ENCODE results near the gene USH2A.

The USH2A gene

DNA sequence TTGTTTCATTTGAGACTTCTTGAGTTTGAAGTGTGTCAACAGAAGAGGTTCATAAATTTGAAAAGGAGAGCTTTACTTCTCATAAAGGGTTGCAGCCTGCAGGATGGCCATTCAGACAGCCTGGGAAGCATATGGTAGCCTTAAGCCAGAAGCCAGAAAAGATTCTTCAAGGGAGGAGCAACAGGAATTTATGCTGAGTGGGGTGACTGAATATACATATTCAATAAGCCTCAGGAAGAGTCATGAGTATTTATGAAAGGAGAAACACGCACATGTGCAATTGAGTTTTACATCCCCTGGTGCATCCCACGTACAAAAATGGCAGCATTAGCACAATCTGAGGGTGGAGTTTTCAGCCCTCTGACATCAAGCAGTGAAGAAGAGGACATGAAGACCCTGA lies 565.9 kb downstream of the USH2A start:
- Histone ChIP-seq H4K20me1 (ENCODE audit: insufficient read depth, low read length, poor library complexity, severe bottlenecking) (no peaks in the 10 kb centered on the region), H3K4me2 (ENCODE audit: low read depth, low read length, poor library complexity, severe bottlenecking) (no peak overlapping the region), H3K36me3 (ENCODE audit: insufficient read depth, low read length) (no peaks in the 10 kb centered on the region), H2AFZ (ENCODE audit: low read length) (no peak overlapping the region), H3K9ac (ENCODE audit: low read depth, low read length, poor library complexity, severe bottlenecking) (no peak overlapping the region), H3K9me2 (replicated peaks; ENCODE audit: low read depth, low read length) (no peaks in the 10 kb centered on the region), H3K79me2 (ENCODE audit: insufficient read depth, low read length) (no peaks in the 10 kb centered on the region), H3F3A (ENCODE audit: low read depth) (no peaks in the 10 kb centered on the region), H3K4me3 (ENCODE audit: low read length, poor library complexity, severe bottlenecking) (no peak overlapping the region), H3K27me3 (ENCODE audit: insufficient read depth, low read length, poor library complexity, severe bottlenecking) (no peaks in the 10 kb centered on the region), H3K4me1 (ENCODE audit: insufficient read depth, low read length, poor library complexity, severe bottlenecking) (no peaks in the 10 kb centered on the region), H3K9me3 (ENCODE audit: insufficient read depth, low read depth, low read length) (no peaks in the 10 kb centered on the region)
- no peak for TF ChIP-seq EZH2phosphoT487 (IDR thresholded peaks at IDR 0.05; ENCODE audit: borderline replicate concordance)
- TF ChIP-seq, protein P1, sequence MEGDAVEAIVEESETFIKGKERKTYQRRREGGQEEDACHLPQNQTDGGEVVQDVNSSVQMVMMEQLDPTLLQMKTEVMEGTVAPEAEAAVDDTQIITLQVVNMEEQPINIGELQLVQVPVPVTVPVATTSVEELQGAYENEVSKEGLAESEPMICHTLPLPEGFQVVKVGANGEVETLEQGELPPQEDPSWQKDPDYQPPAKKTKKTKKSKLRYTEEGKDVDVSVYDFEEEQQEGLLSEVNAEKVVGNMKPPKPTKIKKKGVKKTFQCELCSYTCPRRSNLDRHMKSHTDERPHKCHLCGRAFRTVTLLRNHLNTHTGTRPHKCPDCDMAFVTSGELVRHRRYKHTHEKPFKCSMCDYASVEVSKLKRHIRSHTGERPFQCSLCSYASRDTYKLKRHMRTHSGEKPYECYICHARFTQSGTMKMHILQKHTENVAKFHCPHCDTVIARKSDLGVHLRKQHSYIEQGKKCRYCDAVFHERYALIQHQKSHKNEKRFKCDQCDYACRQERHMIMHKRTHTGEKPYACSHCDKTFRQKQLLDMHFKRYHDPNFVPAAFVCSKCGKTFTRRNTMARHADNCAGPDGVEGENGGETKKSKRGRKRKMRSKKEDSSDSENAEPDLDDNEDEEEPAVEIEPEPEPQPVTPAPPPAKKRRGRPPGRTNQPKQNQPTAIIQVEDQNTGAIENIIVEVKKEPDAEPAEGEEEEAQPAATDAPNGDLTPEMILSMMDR (conservative IDR thresholded peaks at IDR 0.05; ENCODE audit: low read length), result no peak

DNA sequence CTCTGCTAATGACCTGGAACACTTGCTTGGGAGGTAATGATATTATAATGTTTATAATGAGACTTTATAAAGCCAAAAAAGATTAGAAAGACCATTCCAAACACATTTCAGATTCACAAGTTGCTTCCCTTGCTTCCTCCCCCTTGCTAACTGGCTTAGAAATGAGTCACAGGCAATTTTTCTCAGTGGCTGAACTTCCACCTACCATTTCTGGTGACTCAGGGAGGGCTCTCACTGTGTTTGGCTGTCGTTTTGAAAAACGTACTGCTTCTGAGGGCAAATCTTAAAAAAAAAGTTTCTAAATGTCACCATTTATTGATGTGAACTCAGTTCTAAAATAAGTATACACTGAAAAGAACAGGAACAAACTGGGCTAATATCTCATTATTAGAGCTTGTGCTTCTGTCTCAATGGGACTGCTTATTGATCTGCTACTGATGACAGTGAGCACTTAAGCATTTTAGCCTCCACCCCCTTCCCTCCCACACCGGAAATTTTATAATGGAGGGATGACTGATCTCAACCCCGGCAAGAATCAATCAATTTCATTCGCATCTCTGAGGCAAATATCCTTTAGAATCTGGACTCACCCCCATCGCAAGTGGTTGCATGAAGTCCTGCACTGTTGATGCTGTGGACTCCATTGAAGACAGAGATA lies 577.9 kb downstream of the USH2A start:
- H3K9me2 ChIP-seq (replicated peaks; ENCODE audit: low read depth, low read length), result no peaks in the 10 kb centered on the region
- H3K9ac ChIP-seq (ENCODE audit: low read depth, low read length, poor library complexity, severe bottlenecking), result no peak overlapping the region
- H3K4me3 ChIP-seq (ENCODE audit: low read length, poor library complexity, severe bottlenecking), result no peak overlapping the region
- no peaks in the 10 kb centered on the region for H3F3A ChIP-seq (ENCODE audit: low read depth)
- H4K20me1 ChIP-seq (ENCODE audit: insufficient read depth, low read length, poor library complexity, severe bottlenecking), result no peaks in the 10 kb centered on the region
- no peaks in the 10 kb centered on the region for H3K36me3 ChIP-seq (ENCODE audit: insufficient read depth, low read length)
- no peaks in the 10 kb centered on the region for H3K79me2 ChIP-seq (ENCODE audit: insufficient read depth, low read length)
- no peak overlapping the region for H3K4me2 ChIP-seq (ENCODE audit: low read depth, low read length, poor library complexity, severe bottlenecking)
- H3K4me1 ChIP-seq (ENCODE audit: insufficient read depth, low read length, poor library complexity, severe bottlenecking), result no peaks in the 10 kb centered on the region
- H3K9me3 ChIP-seq (ENCODE audit: insufficient read depth, low read depth, low read length), result no peaks in the 10 kb centered on the region
- H3K27me3 ChIP-seq (ENCODE audit: insufficient read depth, low read length, poor library complexity, severe bottlenecking), result no peaks in the 10 kb centered on the region
- TF ChIP-seq EZH2phosphoT487 (IDR thresholded peaks at IDR 0.05; ENCODE audit: borderline replicate concordance), result no peak
- TF ChIP-seq, protein P1 (conservative IDR thresholded peaks at IDR 0.05; ENCODE audit: low read length), result no peak
- no peak overlapping the region for H2AFZ ChIP-seq (ENCODE audit: low read length)

GRCh38 chr1:215844777-215845176 lies 578.5 kb downstream of the USH2A start:
- Histone ChIP-seq H3K4me3 (ENCODE audit: low read length, poor library complexity, severe bottlenecking) (no peak overlapping the region), H3K79me2 (ENCODE audit: insufficient read depth, low read length) (no peaks in the 10 kb centered on the region), H3F3A (ENCODE audit: low read depth) (no peaks in the 10 kb centered on the region), H3K27me3 (ENCODE audit: insufficient read depth, low read length, poor library complexity, severe bottlenecking) (no peaks in the 10 kb centered on the region), H3K4me2 (ENCODE audit: low read depth, low read length, poor library complexity, severe bottlenecking) (no peak overlapping the region), H4K20me1 (ENCODE audit: insufficient read depth, low read length, poor library complexity, severe bottlenecking) (no peaks in the 10 kb centered on the region), H2AFZ (ENCODE audit: low read length) (no peak overlapping the region), H3K9me2 (replicated peaks; ENCODE audit: low read depth, low read length) (no peaks in the 10 kb centered on the region), H3K4me1 (ENCODE audit: insufficient read depth, low read length, poor library complexity, severe bottlenecking) (no peaks in the 10 kb centered on the region), H3K36me3 (ENCODE audit: insufficient read depth, low read length) (no peaks in the 10 kb centered on the region), H3K9me3 (ENCODE audit: insufficient read depth, low read depth, low read length) (no peaks in the 10 kb centered on the region), H3K9ac (ENCODE audit: low read depth, low read length, poor library complexity, severe bottlenecking) (no peak overlapping the region)
- TF ChIP-seq EZH2phosphoT487 (IDR thresholded peaks at IDR 0.05; ENCODE audit: borderline replicate concordance), result no peak
- TF ChIP-seq, protein P1 (conservative IDR thresholded peaks at IDR 0.05; ENCODE audit: low read length), result no peak
